Measurements from ENCODE around the gene CYP1B1. TPM values are rescaled to one million over a fixed set of nuclear protein-coding genes. Genes with fewer than 3 reads are reported as not detected.
A peak's percentile ranks its signal among the peaks of the same experiment; 100 is the strongest.

Gene CYP1B1
- total RNA-seq, 1 donor from 2014 or later: 1.2 TPM

- TF ChIP-seq, protein P1, sequence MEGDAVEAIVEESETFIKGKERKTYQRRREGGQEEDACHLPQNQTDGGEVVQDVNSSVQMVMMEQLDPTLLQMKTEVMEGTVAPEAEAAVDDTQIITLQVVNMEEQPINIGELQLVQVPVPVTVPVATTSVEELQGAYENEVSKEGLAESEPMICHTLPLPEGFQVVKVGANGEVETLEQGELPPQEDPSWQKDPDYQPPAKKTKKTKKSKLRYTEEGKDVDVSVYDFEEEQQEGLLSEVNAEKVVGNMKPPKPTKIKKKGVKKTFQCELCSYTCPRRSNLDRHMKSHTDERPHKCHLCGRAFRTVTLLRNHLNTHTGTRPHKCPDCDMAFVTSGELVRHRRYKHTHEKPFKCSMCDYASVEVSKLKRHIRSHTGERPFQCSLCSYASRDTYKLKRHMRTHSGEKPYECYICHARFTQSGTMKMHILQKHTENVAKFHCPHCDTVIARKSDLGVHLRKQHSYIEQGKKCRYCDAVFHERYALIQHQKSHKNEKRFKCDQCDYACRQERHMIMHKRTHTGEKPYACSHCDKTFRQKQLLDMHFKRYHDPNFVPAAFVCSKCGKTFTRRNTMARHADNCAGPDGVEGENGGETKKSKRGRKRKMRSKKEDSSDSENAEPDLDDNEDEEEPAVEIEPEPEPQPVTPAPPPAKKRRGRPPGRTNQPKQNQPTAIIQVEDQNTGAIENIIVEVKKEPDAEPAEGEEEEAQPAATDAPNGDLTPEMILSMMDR (IDR thresholded peaks at IDR 0.05): no peak
- H3K4me3 Mint-ChIP-seq: no peak overlapping the region
- CTCF ChIA-PET: no interaction called here
- peaks cover 48% of the 10 kb centered on the region for H3K27me3 Mint-ChIP-seq
- no peaks in the 10 kb centered on the region for H3K36me3 Mint-ChIP-seq (ENCODE audit: low read depth)
- H3K4me1 Mint-ChIP-seq: peaks cover 18% of the 10 kb centered on the region
- H3K27ac Mint-ChIP-seq: no peak overlapping the region
- intact Hi-C loops (cut with micrococcal nuclease): loop anchor here (5.0 kb wide), 1 partner anchor 42 kb away; no protein-coding TSS in a partner anchor
- POLR2A ChIA-PET: interaction anchor here (0.5 kb wide), 1 partner anchor 1147 kb away, joined by 3 read pairs; no protein-coding TSS in a partner anchor
- H3K9me3 Mint-ChIP-seq: no peaks in the 10 kb centered on the region
- no peak for DNase-seq
- ATAC-seq (ENCODE audit: low read depth): no peak
Measured at GRCh38 chr2:38079116-38080052, 3.4 kb upstream of the CYP1B1 start.

DNA sequence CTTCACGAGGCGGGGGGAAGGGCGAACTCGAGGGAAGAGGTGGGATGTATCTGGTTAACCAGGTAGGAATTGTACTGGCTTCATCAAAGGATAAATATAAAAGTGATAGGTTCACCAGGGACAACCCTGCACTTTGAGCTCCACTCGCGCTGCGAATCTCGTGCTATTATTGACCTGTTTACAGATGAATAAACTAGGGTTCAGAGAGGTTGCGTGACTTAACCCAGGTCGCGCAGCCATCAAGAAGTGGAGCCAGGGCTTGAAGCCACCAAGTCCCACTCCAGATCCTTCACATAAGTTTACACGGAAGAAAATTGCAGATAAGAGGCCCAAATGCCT is 1.4 kb upstream of the CYP1B1 start:
- POLR2A ChIA-PET: interaction anchor here (1.6 kb wide), 1 partner anchor 40 kb away, joined by 5 read pairs; no protein-coding TSS in a partner anchor
- peaks cover 59% of the 10 kb centered on the region for H3K27me3 Mint-ChIP-seq
- H3K27ac Mint-ChIP-seq: peak overlapping the region; percentile 53
- peaks cover 28% of the 10 kb centered on the region for H3K4me1 Mint-ChIP-seq
- intact Hi-C loops (cut with micrococcal nuclease): loop anchor here (5.0 kb wide), 1 partner anchor 40 kb away; no protein-coding TSS in a partner anchor
- H3K36me3 Mint-ChIP-seq (ENCODE audit: low read depth): no peaks in the 10 kb centered on the region
- CTCF ChIA-PET: interaction anchor here (1.0 to 2.1 kb wide), 2 partner anchors 40 to 431 kb away, joined by 3 to 5 read pairs; no protein-coding TSS in a partner anchor
- no peak for DNase-seq
- no peaks in the 10 kb centered on the region for H3K9me3 Mint-ChIP-seq
- ATAC-seq (ENCODE audit: low read depth): no peak
- peak overlapping the region; percentile 64 for H3K4me3 Mint-ChIP-seq
- TF ChIP-seq, protein P1 (IDR thresholded peaks at IDR 0.05): no peak

DNA sequence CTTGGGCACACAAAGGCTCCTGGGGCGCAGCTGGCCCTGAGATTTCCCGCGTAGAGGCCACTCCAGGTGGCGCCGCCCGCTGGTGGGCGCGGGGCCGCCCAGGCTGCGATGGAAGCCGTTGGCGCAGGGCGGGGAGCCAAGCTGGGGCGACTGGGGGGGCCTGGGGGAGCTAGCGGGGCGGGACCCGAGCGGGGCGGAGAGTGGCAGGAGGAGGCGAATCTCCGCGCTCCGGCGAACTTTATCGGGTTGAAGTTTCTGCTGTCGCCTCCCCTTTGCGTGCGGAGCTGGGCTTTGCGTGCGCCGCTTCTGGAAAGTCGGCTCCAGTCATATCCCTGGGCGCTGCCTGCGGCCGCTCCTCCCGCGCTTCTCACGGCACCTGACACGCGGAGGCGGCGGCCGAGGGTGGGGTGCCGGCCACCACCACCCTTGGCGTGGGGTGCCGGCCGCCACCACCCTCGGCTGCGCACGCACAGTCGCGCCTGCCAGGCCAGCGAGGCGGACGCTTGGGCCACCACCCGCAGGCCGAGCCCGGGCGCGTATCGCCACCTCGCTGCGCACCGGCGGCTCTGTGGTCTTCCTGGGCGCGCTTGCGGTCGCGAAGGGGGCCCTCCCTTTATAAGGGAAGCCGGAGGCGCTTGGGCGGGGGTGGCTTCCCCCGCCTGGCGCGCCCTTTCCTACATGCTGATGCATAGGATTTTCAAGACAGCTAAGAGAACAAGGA is 919 bp upstream of the CYP1B1 start:
- H3K27ac Mint-ChIP-seq: no peak overlapping the region
- peaks cover 28% of the 10 kb centered on the region for H3K4me1 Mint-ChIP-seq
- DNase-seq (peak; percentile 26), ATAC-seq (ENCODE audit: low read depth) (peak; percentile 55)
- no peaks in the 10 kb centered on the region for H3K9me3 Mint-ChIP-seq
- ChIA-PET POLR2A (interaction anchor here (1.6 kb wide), 1 partner anchor 39 kb away, joined by 5 read pairs; no protein-coding TSS in a partner anchor), CTCF (interaction anchor here (1.0 to 2.1 kb wide), 2 partner anchors 39 to 431 kb away, joined by 3 to 5 read pairs; no protein-coding TSS in a partner anchor)
- TF ChIP-seq, protein P1 (IDR thresholded peaks at IDR 0.05): no peak
- intact Hi-C loops (cut with micrococcal nuclease): loop anchor here (5.0 kb wide), 1 partner anchor 40 kb away; no protein-coding TSS in a partner anchor
- H3K27me3 Mint-ChIP-seq: peaks cover 59% of the 10 kb centered on the region
- H3K4me3 Mint-ChIP-seq: peak overlapping the region; percentile 80
- H3K36me3 Mint-ChIP-seq (ENCODE audit: low read depth): no peaks in the 10 kb centered on the region

DNA sequence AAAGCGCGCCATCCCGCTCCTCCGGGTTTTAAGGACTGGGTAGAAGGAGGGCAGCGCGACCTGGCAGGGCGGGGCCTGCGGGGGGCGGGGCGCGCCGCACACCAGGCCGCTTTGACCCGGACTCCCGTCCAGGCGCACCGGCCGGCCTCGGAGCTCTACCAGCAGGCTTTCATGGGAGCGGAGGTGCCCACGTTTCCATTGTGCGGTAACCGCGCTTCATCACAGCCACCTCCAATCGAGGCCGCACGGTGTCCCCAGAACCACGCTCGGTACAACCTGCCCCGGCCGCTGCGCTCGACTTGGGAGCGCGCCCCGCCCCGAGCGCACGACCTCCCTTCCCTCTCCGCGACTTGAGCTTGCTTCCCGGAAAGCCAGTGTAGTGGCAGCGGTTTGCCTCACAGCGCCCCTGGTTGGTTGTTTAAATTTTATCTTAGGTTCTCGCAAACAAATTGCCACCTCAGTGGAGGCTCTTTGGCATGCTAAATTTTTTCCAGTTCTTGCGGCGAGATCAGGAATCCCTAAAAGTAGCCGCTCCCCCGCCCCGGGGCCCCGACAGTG is 280 bp upstream of the CYP1B1 start:
- peaks cover 57% of the 10 kb centered on the region for H3K27me3 Mint-ChIP-seq
- ATAC-seq (ENCODE audit: low read depth): peak; percentile 53
- POLR2A ChIA-PET: interaction anchor here (1.6 kb wide), 1 partner anchor 38 kb away, joined by 5 read pairs; no protein-coding TSS in a partner anchor
- peaks cover 28% of the 10 kb centered on the region for H3K4me1 Mint-ChIP-seq
- H3K4me3 Mint-ChIP-seq: peak overlapping the region; percentile 80
- intact Hi-C loops (cut with micrococcal nuclease): loop anchor here (5.0 kb wide), 1 partner anchor 39 kb away; no protein-coding TSS in a partner anchor
- CTCF ChIA-PET: interaction anchor here (1.0 to 2.1 kb wide), 2 partner anchors 38 to 432 kb away, joined by 3 to 5 read pairs; no protein-coding TSS in a partner anchor
- H3K27ac Mint-ChIP-seq: no peak overlapping the region
- no peaks in the 10 kb centered on the region for H3K9me3 Mint-ChIP-seq
- DNase-seq: peak; percentile 23
- TF ChIP-seq, protein P1 (IDR thresholded peaks at IDR 0.05): no peak
- no peaks in the 10 kb centered on the region for H3K36me3 Mint-ChIP-seq (ENCODE audit: low read depth)
